Mucosa of descending colon (tissue), 3 donors: ENCODE data around the gene CFL1. TPM values are rescaled to one million over a fixed set of nuclear protein-coding genes. Genes with fewer than 3 reads are reported as not detected.
A peak's percentile ranks its signal among the peaks of the same experiment; 100 is the strongest.

ENCODE experiments used
- ATAC-seq: fragments of 200-7000 bp; cut with Tn5 transposase; one replicate; pipeline ENCODE4 v1.9.1; 2020; ENCODE audit warnings: mild to moderate bottlenecking, moderate library complexity
- DNase-seq, 3 donors: peaks; one replicate each; pipeline ENCODE4 v3.0.0-alpha.2; 2020
- H3K36me3 ChIP-seq: fragments of 200-600 bp; one replicate; pipeline ENCODE4 v1.8.0; 2021; ENCODE audit warnings: low read depth, mild to moderate bottlenecking
- H3K4me1 ChIP-seq: fragments of 200-600 bp; one replicate; pipeline ENCODE4 v1.8.0; 2021; ENCODE audit warnings: low read depth, mild to moderate bottlenecking
- H3K4me3 ChIP-seq: fragments of 200-600 bp; one replicate; pipeline ENCODE4 v1.8.0; 2021; ENCODE audit warnings: mild to moderate bottlenecking
- H3K9me3 ChIP-seq: fragments of 200-600 bp; one replicate; pipeline ENCODE4 v1.8.0; 2021; ENCODE audit warnings: mild to moderate bottlenecking
- CTCF ChIP-seq: fragments of 200-600 bp; IDR thresholded peaks from one replicate; pipeline ENCODE4 v1.8.0; 2022; ENCODE audit warnings: antibody characterized with exemption, mild to moderate bottlenecking
- intact Hi-C, 2 donors: fragments of 100-400 bp; cut with DNase I in 1 of 2; cut with micrococcal nuclease in 1 of 2; formaldehyde crosslinking; loops; one replicate each; pipeline versions ENCODE4 v1.11.0 to v1.11.1; 2022; cut with DNase I, micrococcal nuclease
- total RNA-seq, 3 donors: library from RNA; stranded (reverse); fragmentation: NEBNext Ultra II Directional in 2 of 3; extraction: Animal tissue kit (Norgen Biotek cat#: 25700) in 2 of 3; gene quantifications; one replicate each; pipeline versions ENCODE4 v1.2.1 to v1.2.4, GENCODE V29; 2021 to 2023
- donor health status: DM: no; HTN: no; CAD: no; lungs with moderate emphysema.
- donor health status: DM: no; HTN: no; CAD: no.
- donor health status: DM: no; HTN: yes; CAD: no.

The CFL1 gene
- total RNA-seq, 3 donors from 2014 or later = 1,004 to 2,046 (median 1,725) TPM

GRCh38 chr11:65873318-65874156, 15.6 kb upstream of the CFL1 start:
- ATAC-seq = peak; percentile 98
- TF ChIP-seq CTCF = no peak
- intact Hi-C loops = no loop called here

GRCh38 chr11:65872586-65873317, 14.8 kb upstream of the CFL1 start, which contains the start of gene EFEMP2:
Gene EFEMP2 (minus strand): TSS chr11:65872800. CDS start chr11:65872354, 446 bp downstream.
- intact Hi-C loops = no loop called here
- ATAC-seq = peak; percentile 2
- H3K9me3 ChIP-seq = no peaks in the 10 kb centered on the region
- peaks cover 4% of the 10 kb centered on the region for H3K36me3 ChIP-seq
- TF ChIP-seq CTCF = no peak
- H3K4me3 ChIP-seq = no peak within 1 kb of the TSS
- H3K4me1 ChIP-seq = peaks cover 10% of the 10 kb centered on the region
- DNase-seq = peak in 2 of 3 donors; percentile 61 to 69

More at GRCh38 chr11:65873318-65874156, 15.6 kb upstream of the CFL1 start:
- DNase-seq = peak; percentile 97 to 99 (median 98)
- Histone ChIP-seq H3K9me3 (no peaks in the 10 kb centered on the region), H3K4me1 (peaks cover 10% of the 10 kb centered on the region), H3K36me3 (peaks cover 4% of the 10 kb centered on the region), H3K4me3 (no peak overlapping the region)

GRCh38 chr11:65871811-65872548, 14.0 kb upstream of the CFL1 start:
- peak in 2 of 3 donors; percentile 54 to 58 for DNase-seq
- intact Hi-C loops = no loop called here
- no peak for ATAC-seq
- no peak for TF ChIP-seq CTCF
- Histone ChIP-seq H3K9me3 (no peaks in the 10 kb centered on the region), H3K4me1 (peaks cover 10% of the 10 kb centered on the region), H3K36me3 (peaks cover 4% of the 10 kb centered on the region), H3K4me3 (no peak overlapping the region)

- ATAC-seq = no peak
Observed at GRCh38 chr11:65870706-65871681, 13.0 kb upstream of the CFL1 start.

More at GRCh38 chr11:65870706-65871681, 13.0 kb upstream of the CFL1 start:
- intact Hi-C loops = no loop called here
- peaks cover 4% of the 10 kb centered on the region for H3K36me3 ChIP-seq
- DNase-seq = peak in 2 of 3 donors; percentile 28 to 58
- TF ChIP-seq CTCF = no peak
- H3K9me3 ChIP-seq = no peaks in the 10 kb centered on the region
- no peak overlapping the region for H3K4me3 ChIP-seq
- H3K4me1 ChIP-seq = peaks cover 10% of the 10 kb centered on the region
